LNCaP clone FGC (cell line): ENCODE data around the gene FGF9.

ENCODE experiments used
- DNase-seq: peaks from one replicate; pipeline ENCODE4 v3.0.0-alpha.2; 2011; ENCODE audit warnings: low read depth
- H3K4me3 ChIP-seq: 2 replicates; pipeline ENCODE4 v1.5.1; 2011; ENCODE audit warnings: mild to moderate bottlenecking, low read depth, low read length, control low read depth
- CTCF ChIP-seq: IDR thresholded peaks from 2 replicates; pipeline ENCODE4 v1.5.1; 2012; ENCODE audit warnings: mild to moderate bottlenecking; ENCODE audit not compliant: control insufficient read depth, insufficient read depth; ENCODE audit errors: extremely low read depth

FGF9 gene

GRCh38 chr13:21673789-21674489 is 3.1 kb downstream of the FGF9 start:
- DNase-seq, result no peak
- peak overlapping the region; percentile 42 for H3K4me3 ChIP-seq
- no peak for TF ChIP-seq CTCF

GRCh38 chr13:21674490-21675009 is 3.7 kb downstream of the FGF9 start:
- H3K4me3 ChIP-seq, result no peak overlapping the region
- no peak for DNase-seq
- no peak for TF ChIP-seq CTCF

GRCh38 chr13:21675095-21675991 is 4.5 kb downstream of the FGF9 start:
- DNase-seq, result no peak
- no peak overlapping the region for H3K4me3 ChIP-seq
- no peak for TF ChIP-seq CTCF

GRCh38 chr13:21676611-21677021 is 5.7 kb downstream of the FGF9 start:
- DNase-seq, result no peak
- H3K4me3 ChIP-seq, result no peak overlapping the region
- TF ChIP-seq CTCF, result no peak

GRCh38 chr13:21677075-21677623 is 6.3 kb downstream of the FGF9 start:
- H3K4me3 ChIP-seq, result no peak overlapping the region
- no peak for DNase-seq
- no peak for TF ChIP-seq CTCF

GRCh38 chr13:21683034-21683733 is 12.3 kb downstream of the FGF9 start:
- DNase-seq, result no peak
- H3K4me3 ChIP-seq, result no peak overlapping the region
- no peak for TF ChIP-seq CTCF
